ENCODE measurements around the gene RUBCN.
"Not testable (repeated sequence)": the region's sequence is repeated elsewhere in the genome, so short reads cannot be mapped to it uniquely, and the experiment has no call there.

RUBCN gene

DNA sequence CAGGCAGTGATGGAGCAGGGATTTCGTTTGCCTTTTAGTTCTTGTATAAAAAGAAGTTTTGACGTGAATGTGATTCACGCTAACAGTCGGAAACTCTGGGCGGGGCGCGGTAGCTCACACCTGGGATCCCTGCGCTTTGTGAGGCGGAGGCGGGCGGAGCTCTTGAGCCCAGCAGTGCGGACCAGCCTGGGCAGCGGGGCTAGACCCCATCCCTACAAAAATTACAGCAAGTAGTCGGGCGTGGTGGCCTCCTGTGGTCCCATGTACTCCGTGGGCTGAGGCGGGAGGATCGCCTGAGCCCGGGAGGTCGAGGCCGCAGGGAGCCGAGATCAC is 81.7 kb downstream of the RUBCN start:
- DNase-seq: not testable (repeated sequence)

GRCh38 chr3:197654090-197654997 is 82.4 kb downstream of the RUBCN start:
- DNase-seq: not testable (repeated sequence)

DNA sequence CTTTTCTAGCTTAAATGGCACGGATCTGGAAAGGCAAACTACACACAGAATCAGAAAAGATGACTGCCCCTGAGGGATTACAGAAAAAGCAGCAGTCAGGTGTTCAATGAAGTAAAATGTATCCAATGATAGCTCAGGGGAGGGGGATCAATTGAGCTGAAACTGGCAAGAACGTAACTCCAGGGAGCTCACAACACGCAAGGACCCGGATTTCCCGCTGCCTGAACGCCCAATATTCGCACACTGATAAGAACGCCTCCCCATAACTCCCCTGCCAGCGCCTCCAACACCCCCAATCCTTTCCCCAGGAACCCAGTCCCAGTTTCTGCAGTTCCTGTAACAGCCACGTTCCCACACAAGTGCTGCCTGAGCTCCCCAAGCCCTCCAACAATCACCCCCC is 83.8 kb downstream of the RUBCN start:
- DNase-seq: not testable (repeated sequence)

DNA sequence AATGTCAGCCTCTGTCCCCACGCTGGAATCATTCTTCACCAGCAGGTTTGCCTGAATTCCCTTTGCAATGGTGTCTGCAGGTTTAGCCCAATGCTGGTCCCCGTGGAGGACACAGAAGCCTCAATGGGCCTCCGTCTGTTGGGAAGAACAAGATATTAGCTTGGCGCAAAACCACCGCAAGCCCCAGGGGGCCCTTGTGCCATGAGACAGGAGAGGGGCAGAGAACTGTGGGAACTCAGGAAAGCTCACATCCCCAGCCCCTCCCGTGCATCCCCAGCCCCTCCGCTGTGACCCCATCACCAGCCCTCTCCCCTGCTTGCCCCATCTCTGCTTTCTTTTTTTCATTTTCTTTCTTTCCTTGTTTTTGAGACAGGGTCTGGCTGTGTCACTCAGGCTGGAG is 89.1 kb downstream of the RUBCN start:
- not testable (repeated sequence) for DNase-seq

DNA sequence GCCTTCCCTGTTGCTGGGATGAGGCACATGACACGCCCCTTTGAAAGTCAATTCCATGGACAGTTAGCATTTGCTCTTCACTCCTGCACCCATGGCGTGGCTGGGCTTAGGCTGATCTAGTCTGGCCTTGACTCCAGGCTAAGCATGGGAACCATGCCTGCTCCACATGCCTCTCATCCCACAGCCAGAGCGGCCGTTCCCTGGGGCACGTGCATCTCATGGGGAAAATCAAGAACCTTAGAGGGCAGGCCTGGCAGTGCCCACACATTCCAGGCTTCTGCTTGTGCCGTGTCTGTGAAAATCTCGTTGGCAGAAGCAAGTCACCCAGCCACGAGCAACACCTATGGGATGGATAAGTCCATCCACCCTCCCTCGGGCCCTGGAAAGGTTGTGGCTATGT is 89.5 kb downstream of the RUBCN start:
- not testable (repeated sequence) for DNase-seq

GRCh38 chr3:197646294-197646693 is 90.4 kb downstream of the RUBCN start:
- DNase-seq: not testable (repeated sequence)

DNA sequence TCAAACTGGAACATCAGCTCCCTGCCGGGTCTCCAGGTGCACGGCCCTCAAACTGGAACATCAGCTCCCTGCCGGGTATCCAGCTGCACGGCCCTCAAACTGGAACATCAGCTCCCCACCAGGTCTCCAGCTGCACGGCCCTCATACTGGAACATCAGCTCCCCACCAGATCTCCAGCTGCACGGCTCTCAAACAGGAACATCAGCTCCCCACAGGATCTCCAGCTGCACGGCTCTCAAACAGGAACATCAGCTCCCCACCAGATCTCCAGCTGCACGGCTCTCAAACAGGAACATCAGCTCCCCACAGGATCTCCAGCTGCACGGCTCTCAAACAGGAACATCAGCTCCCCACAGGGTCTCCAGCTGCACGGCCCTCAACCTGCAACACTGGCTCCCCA is 99.1 kb downstream of the RUBCN start:
- not testable (repeated sequence) for DNase-seq

DNA sequence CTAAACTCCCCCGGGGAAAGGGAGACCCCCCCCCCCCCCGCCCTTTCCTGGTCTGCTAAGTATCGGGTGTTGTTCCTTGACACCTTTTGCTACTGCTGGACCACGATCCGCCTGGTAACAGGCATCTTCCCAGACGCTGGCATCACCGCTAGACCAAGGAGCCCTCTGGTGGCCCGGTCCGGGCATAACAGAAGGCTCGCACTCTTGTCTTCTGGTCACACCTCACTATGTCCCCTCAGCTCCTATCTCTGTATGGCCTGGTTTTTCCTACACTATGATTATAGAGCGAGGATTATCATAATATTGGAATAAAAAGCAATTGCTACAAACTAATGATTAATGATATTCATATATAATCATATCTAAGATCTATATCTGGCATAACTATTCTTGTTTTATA is 104.7 kb downstream of the RUBCN start:
- not testable (repeated sequence) for DNase-seq

GRCh38 chr3:197630766-197631165 is 105.9 kb downstream of the RUBCN start:
- DNase-seq: not testable (repeated sequence)

- DNase-seq: not testable (repeated sequence)
Observed at GRCh38 chr3:197629286-197629685, 107.4 kb downstream of the RUBCN start.

DNA sequence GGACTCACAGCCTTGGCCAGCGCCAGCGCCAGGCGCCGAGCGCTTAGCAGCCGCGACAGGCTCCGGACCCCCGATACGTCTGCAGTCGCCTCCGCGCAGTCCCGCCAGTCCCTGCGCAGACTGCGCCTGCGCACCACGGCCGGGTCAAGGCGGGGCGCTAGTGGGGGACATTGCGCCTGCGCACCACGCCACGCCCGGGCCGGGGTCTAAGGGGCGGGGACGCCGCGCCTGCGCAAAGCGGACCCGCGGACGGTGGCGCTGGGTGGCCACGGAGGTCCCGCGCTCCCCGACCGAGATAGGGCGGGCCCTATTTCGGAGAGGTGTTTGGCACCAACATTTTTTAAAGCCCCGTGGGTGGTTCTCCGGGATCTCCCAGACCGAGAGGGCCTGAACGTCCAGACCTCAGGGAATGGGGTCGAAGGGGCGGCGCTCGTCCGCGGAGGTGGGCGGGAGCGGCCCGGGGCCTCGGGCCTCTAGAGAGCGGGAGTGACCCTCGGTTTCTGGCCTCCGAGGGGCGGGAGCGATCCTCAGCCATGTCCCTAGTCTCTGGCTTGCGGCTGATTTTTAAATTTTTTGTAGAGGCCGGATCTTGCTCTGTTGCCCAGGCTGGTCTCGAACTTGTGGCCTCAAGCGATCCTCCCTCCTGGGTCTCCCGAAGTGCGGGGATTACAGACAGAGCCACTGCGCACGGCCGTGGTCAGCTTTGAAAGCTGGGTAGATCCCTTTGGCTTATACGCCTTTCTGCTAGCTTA is 108.8 kb downstream of the RUBCN start:
- DNase-seq: not testable (repeated sequence)

- not testable (repeated sequence) for DNase-seq
Observed at GRCh38 chr3:197627158-197627771, 109.4 kb downstream of the RUBCN start.

DNA sequence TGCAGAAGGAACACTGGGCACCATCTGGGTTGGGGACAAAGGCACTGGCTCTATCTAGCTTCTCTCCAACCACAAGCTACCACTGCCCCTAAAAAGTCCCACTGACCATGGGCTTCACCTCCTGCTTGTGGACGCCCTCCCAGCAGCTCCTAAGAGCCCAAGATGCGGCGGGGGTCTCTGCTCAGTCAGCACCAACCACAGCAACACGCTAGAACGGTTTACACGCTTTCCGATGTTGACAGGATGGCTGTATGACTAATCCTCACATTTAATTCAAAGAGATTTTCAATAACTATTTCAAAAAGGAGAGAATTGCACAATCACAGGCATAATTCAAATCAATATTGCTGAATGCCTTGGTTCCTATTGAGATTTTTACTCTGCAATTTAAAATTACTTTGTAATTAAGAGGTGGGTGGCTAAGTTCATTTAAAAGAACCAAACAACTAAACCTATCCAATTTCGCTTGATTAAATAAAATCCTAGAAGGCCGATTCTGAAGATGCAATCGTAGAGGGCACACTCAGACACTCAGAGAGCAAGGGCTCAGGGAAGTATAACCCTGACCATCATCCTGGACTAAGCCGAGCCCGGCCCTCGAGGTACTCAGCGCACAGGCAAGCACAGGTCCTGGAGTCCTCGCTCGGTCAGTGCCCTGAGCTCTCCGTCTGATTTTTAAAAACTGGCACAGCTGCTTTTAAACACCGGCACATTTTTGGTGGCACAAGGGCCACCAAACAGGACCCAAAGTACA is 110.1 kb downstream of the RUBCN start:
- DNase-seq: not testable (repeated sequence)

- not testable (repeated sequence) for DNase-seq
Observed at GRCh38 chr3:197621478-197621877, 115.2 kb downstream of the RUBCN start.

Data from NCI-H524 treated with DMSO at 0.1 percent for 48 hours (cell line).